ENCODE measurements around the gene GSDMA.

DNA sequence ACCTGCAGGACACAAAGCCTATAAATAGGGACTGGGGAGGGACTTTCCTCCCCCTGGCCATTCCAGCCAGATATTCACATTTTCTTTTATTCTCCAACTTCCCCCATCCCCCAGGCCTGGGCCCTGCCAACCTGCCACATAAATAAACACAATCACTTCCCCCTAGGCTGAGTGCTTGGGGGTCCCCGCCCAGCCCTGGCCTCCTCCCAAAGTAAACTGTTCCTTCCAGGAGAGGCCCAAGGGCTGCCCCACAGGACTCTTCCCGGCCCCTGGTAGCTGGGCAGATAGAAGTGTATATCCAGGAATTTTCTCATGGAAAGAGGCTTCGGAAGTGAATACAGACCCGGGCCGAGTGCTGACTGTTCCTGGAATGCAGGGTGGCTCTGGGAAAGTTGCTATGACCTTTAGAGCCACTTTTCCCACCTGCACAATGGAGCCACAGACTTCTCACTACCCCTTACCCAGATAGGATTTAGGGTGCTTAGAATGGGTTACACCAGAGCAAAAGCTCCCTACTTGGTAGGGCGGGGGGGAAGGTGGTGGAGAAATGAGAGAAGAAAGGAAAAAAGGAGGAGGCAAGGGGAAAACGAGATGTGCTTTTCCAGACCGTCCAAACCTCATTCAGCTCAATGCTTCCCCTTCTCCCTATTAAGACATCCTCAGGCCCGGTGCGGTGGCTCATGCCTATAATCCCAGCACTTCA lies 60.9 kb downstream of the GSDMA start:
- TF ChIP-seq, protein P1, sequence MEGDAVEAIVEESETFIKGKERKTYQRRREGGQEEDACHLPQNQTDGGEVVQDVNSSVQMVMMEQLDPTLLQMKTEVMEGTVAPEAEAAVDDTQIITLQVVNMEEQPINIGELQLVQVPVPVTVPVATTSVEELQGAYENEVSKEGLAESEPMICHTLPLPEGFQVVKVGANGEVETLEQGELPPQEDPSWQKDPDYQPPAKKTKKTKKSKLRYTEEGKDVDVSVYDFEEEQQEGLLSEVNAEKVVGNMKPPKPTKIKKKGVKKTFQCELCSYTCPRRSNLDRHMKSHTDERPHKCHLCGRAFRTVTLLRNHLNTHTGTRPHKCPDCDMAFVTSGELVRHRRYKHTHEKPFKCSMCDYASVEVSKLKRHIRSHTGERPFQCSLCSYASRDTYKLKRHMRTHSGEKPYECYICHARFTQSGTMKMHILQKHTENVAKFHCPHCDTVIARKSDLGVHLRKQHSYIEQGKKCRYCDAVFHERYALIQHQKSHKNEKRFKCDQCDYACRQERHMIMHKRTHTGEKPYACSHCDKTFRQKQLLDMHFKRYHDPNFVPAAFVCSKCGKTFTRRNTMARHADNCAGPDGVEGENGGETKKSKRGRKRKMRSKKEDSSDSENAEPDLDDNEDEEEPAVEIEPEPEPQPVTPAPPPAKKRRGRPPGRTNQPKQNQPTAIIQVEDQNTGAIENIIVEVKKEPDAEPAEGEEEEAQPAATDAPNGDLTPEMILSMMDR (conservative IDR thresholded peaks at IDR 0.05), result no peak
- TF ChIP-seq EZH2 (IDR thresholded peaks at IDR 0.05; ENCODE audit: low read depth), result no peak

Data from PC-9 (cell line).